ENCODE data around the gene NEURL3.

DNA sequence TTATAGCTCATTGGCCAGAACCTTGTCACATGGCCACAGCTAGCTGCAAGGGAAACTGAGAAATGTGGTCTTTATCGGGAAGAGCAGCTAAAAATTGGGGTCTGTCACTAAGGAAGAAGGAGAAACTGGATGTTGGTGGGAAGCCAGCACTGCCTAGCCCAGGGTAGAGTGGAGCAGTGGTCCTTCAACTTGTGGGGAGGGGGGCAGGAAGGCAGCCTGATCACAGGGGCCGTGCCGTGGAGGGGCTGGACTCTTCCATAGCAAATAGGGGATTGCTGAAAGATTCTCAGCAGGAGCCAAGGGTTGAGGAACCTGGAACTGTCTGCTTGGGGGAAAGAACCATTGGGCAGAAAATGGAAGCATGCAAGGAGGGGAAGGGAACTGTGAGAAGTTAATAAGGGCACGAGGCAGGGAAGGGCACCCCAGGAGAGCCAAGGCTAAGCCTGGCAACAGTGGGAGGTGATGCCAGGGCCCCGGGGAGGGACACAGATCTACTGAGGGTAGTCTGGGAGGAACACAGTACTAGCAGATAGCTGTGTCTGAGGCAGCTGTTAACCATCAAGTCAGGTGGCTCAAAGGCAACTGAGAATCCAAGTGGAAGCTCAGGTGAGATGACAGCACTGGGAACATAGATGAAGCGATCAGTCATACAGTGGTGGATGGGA, 5.9 kb upstream of the NEURL3 start:
- TF ChIP-seq, protein P1, sequence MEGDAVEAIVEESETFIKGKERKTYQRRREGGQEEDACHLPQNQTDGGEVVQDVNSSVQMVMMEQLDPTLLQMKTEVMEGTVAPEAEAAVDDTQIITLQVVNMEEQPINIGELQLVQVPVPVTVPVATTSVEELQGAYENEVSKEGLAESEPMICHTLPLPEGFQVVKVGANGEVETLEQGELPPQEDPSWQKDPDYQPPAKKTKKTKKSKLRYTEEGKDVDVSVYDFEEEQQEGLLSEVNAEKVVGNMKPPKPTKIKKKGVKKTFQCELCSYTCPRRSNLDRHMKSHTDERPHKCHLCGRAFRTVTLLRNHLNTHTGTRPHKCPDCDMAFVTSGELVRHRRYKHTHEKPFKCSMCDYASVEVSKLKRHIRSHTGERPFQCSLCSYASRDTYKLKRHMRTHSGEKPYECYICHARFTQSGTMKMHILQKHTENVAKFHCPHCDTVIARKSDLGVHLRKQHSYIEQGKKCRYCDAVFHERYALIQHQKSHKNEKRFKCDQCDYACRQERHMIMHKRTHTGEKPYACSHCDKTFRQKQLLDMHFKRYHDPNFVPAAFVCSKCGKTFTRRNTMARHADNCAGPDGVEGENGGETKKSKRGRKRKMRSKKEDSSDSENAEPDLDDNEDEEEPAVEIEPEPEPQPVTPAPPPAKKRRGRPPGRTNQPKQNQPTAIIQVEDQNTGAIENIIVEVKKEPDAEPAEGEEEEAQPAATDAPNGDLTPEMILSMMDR (IDR thresholded peaks at IDR 0.05), result no peak
- TF ChIP-seq POLR2A (IDR thresholded peaks at IDR 0.05), result no peak
- no peak for TF ChIP-seq POLR2AphosphoS5 (IDR thresholded peaks at IDR 0.05)

All from prostate gland (tissue), 2 donors.